Measurements from ENCODE around the gene VILL. TPM values are rescaled to one million over a fixed set of nuclear protein-coding genes. Genes with fewer than 3 reads are reported as not detected.

VILL gene
- polyA plus RNA-seq, 4 donors: 8.2 to 16.3 (median 12.2) TPM

Other genes with a start within 250 kb of the VILL start
- 100 to 1,000 TPM in 3 of 4 donors, 10 to 100 TPM in 1; 65.3 to 111 (median 106) TPM for gene CTDSPL, start 128.9 kb upstream of the VILL start, polyA plus RNA-seq (ENCODE audit: insufficient read length in 4 of 4)
- 10 to 100 TPM; 14.5 to 30.3 (median 20.1) TPM for gene PLCD1, start 38.9 kb downstream of the VILL start, polyA plus RNA-seq (ENCODE audit: insufficient read length in 4 of 4)
- gene DLEC1, start 48.4 kb downstream of the VILL start, polyA plus RNA-seq (ENCODE audit: insufficient read length in 4 of 4): 1 to 10 TPM in 2 of 4 donors, under 1 TPM in 2; 0.75 to 1.8 (median 1.0) TPM
- 100 to 1,000 TPM in 2 of 4 donors, 10 to 100 TPM in 2; 42.3 to 142 (median 114) TPM for gene ACAA1, start 146.3 kb downstream of the VILL start, polyA plus RNA-seq (ENCODE audit: insufficient read length in 4 of 4)
- gene MYD88, start 147.9 kb downstream of the VILL start, polyA plus RNA-seq (ENCODE audit: insufficient read length in 4 of 4): 10 to 100 TPM; 24.0 to 29.8 (median 25.7) TPM
- 10 to 100 TPM; 33.5 to 56.5 (median 46.8) TPM for gene OXSR1, start 174.8 kb downstream of the VILL start, polyA plus RNA-seq (ENCODE audit: insufficient read length in 4 of 4)